ENCODE measurements around the gene APOM. TPM values are rescaled to one million over a fixed set of nuclear protein-coding genes. Genes with fewer than 3 reads are reported as not detected.

The APOM gene
- total RNA-seq = 1.8 and 3.0 TPM in 2 replicates

DNA sequence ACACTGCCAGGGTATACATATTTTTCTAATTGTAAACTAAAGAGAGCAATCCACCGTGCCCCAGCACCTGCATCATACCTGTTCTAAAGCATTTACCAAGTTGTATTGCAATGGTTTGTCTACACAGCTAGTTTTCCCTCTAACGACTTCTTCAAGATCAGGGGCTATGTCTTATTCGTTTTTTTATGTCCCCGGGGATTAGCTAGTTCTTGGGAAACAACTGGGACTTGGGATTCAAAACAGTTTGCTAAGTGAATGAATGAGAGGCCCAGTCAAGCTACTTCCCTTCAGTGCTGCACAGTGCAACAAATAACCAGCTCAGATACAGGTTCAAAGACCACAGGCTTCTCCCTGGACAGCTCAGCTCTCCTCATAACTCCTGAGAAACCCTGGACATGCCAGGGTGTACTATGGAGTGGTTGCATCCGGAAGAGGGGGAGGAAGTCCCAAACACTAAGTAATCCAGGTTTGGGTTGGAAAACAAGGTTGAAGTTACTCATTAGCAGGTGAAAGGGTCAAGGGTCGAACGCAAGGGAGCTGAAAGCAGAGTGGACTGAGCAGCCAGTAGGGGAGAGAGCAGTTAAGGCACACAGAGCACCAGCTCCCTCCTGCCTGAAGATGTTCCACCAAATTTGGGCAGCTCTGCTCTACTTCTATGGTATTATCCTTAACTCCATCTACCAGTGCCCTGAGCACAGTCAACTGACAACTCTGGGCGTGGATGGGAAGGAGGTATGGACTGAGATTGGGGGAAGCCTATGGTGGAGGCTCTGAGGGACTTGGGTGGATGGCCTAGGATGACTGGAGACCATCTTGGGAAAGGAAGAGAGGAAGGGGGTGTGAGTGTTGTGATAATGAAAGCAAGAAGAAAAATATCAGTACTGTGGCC, at the start of gene APOM:
APOM (plus strand) TSS at position 546 of the 889 bp plus-strand sequence; CDS start at position 619, 73 bp downstream.

DNA sequence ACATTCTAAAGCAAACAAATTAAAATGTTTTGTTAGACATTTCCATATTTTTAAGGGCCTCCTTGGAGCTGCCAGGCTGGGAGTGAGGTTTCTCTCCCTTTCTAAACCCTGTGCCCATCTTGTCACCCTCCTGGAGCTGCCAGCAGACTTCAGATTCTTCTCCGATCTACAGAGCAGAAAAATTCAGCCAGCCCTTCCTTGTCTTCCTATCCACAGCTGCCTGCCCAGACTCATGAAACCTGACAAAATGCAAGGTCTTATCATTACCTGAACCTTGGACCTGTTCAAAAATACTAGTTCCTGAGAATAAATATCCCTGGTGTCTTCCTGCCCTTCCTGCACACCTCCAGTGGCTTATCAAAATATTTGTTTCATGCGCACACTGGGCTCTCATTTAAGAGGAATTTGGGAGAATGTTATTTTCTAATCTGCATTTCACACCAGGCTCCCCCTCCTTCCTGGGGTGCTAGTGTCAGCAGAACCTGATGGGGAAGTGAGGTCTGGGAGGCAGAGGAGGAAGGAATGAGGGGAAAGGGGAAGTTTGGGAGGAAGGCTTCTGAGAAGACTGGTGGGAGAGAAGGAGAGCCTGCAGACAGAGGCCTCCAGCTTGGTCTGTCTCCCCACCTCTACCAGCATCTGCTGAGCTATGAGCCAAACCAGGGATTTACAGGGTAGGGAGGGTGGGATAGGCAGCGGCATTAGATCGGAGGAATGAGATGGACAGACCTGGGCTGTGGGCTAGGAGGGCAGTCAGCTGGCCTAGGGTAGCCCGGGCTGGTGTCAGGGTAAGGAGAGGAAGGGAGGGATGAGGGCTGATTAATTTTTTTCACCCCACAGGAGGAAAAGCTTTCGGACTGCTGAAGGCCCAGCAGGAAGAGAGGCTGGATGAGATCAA, 40.8 kb upstream of the APOM start, which contains the start of gene AIF1:
AIF1 (plus strand) TSS at position 551 of the 895 bp plus-strand sequence; CDS start at position 647, 96 bp downstream.

DNA sequence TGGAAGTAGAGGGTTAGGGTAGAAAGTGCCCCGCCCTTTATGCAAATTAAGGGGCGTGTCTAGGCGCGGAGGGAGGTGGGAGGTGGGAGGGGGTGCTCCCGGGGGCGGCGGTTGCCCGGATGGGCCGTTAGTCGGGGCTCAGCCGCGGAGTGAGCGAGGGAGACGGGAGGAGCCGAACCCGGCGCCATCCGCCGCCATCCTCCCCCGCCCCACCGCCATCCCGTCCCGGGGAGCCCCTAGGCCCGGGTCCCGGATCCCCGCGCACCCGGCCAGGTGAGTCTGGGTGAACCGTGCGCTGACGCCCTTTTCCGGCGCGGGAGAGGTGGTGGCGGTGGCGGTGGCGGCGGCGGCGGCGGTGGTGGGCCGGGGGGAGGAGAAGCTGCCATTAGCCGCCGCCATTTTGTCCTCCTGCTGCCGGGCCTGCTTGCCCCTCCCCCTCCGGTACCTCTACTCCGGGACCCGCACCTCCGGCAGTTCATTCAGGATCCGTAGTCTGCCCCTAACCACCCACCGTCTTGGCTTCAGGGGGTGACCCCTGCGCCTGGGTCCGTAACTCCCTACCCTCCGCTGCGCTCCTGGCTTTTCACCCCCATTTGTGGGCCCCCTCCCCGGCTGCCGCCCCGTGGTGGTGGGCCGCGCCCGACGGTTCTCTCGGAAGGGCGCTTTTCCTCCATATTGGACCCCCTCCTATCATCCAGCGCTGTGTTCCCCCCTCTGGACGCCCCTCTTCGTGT, 34.9 kb upstream of the APOM start, which contains the start of gene PRRC2A:
PRRC2A (plus strand) TSS at position 130 of the 734 bp plus-strand sequence. CDS start 2,075 bp downstream, outside the sequence.

DNA sequence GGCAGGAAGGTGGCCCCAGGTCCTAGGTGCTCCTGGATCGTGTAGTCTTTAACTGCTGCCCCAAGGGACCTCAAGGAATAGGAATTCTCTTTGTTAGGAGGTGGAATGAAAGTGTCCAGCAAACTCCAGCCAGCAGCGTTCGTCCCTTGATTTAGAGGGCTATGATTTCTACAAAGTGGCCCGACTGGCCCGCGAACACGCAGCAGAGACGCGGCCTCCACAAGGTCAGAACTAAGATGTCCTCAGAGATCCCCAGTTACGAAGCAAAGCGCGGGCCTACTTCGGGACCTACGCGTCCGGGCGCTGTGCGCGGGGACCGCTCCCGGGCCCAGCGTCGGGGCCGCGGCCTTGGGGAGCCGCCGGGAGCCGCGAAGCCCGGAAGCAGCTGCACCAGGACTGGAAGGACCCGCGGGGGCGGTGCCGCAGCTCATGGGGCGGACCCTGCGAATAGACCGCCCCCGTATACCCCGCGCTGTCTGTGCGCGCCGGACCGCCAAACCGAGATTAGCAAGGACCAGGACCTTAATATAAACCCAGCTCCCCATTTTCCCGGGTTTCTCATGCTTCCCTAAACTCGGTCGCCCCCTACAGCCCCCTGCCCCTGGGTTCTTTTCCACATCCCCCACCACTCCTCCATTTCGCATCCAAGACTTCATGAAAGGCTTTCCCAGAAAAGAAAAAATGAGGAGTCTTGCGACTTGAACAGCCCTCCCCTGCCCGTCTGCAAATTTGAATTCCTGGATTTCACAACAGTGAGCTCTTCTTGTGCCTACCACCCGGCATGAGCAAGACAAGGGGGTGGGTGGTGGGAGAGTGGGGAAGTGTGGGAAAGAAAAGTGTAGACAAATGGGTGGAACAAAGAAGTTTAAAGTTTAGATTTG, 4.9 kb downstream of the APOM start, which contains the start of gene C6orf47:
C6orf47 (minus strand) TSS at position 398 of the 881 bp plus-strand sequence. CDS start 831 bp downstream, outside the sequence.

GRCh38 chr6:31664790-31665500, 9.3 kb downstream of the APOM start, which contains the start of gene GPANK1:
TSS of gene GPANK1 (minus strand) at chr6:31664997. CDS start at chr6:31664478, 519 bp downstream.

GRCh38 chr6:31665501-31666336, 10.0 kb downstream of the APOM start, which contains the start of gene CSNK2B:
TSS of gene CSNK2B (plus strand) at chr6:31666080. CDS start at chr6:31666832, 752 bp downstream.

GRCh38 chr6:31669676-31670075, 14.0 kb downstream of the APOM start, which contains the start of gene LY6G5B:
TSS of gene LY6G5B (plus strand) at chr6:31669976. CDS start at chr6:31670951, 975 bp downstream.

DNA sequence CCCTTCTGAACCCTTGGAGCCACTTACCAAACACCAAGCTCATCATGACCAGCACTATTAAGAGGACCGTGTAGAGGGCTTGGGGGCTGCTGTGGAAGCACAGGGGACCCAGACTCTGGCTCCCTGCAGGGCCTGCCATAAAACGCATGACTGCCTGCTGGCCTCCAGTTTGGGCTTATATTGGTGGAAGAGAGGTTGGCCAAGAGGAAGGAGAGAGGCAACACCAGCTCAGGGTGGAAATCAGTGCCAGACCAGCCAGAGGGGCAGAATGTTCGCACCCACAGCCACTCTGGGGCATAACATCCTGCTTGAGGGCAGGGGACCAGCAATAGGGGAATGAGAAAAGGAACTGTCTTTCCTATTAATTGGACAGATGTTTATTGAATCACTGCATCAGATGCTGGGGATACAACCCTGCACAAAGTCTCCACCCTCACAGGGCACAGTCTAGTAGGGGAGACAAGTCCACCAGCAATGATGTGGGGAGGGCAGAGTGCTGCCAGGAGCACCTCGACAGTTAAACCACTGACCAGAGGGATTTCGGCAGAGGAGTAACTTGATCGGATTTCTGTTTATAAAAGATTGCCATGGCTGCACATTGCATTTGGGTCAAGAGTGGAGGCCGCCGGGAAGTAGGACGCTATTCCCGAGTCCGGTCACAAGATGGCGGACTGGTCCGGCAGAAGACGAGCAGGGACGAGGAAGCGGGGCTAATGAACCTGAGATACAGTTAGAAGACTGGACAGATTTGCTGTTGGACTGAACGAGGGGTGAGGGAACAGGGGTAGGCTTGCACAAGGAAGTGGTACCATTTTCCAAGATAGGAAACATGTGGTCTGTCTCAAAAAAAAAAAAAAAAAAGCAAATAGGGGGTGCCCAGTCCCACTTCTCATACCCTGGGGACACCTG, 24.8 kb downstream of the APOM start, which contains the start of gene LY6G5C:
LY6G5C (minus strand) TSS at position 842 of the 909 bp plus-strand sequence; CDS start at position 148, 694 bp downstream.

GRCh38 chr6:31702819-31703716, 47.4 kb downstream of the APOM start, which contains the start of gene ABHD16A:
TSS of gene ABHD16A (minus strand) at chr6:31703324. CDS start at chr6:31703281, 43 bp downstream.

DNA sequence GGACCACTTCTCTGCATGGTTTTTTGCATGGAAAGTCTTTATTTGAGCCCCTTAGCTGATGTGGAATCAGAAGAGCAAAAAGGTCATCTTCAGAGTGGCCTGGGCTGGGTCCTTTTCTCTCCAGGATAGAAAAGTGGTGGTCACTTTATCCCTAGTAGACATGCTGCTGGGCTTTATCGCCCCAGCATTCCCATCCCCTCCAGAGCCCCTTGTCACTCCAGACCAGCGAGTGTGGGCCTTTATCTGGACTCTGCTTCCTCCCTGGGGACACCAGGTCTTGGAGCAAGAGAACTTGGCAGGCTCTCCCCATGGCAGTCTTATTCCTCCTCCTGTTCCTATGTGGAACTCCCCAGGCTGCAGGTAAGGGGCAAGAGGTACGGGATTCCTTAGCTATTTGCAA, 50.9 kb downstream of the APOM start, which contains the start of gene LY6G6F:
LY6G6F (plus strand) TSS at position 268 of the 400 bp plus-strand sequence; CDS start at position 309, 41 bp downstream.

Other genes with a start within 250 kb of the APOM start
- gene MICB, start 157.7 kb upstream of the APOM start, total RNA-seq = 1.8 and 23.1 TPM in 2 replicates
- gene MCCD1, start 126.9 kb upstream of the APOM start, total RNA-seq = not detected in 2 replicates
- 517 and 600 TPM in 2 replicates for gene DDX39B, start 113.9 kb upstream of the APOM start, total RNA-seq
- 4.1 and 5.9 TPM in 2 replicates for gene ATP6V1G2, start 109.3 kb upstream of the APOM start, total RNA-seq
- gene NFKBIL1, start 108.3 kb upstream of the APOM start, total RNA-seq = 17.8 and 24.4 TPM in 2 replicates
- not detected in 2 replicates for gene LTA, start 83.6 kb upstream of the APOM start, total RNA-seq
- gene TNF, start 80.3 kb upstream of the APOM start, total RNA-seq = not detected in 2 replicates
- gene LTB, start 73.5 kb upstream of the APOM start, total RNA-seq = 0.91 TPM in 1 of 2 replicates, not detected in the other
- gene LST1, start 69.6 kb upstream of the APOM start, total RNA-seq = 0.08 TPM in 1 of 2 replicates, not detected in the other
- gene NCR3, start 62.9 kb upstream of the APOM start, total RNA-seq = not detected in 2 replicates
- not detected in 2 replicates for gene AIF1, start 40.7 kb upstream of the APOM start, total RNA-seq
- 80.5 and 92.3 TPM in 2 replicates for gene PRRC2A, start 35.2 kb upstream of the APOM start, total RNA-seq
- gene BAG6, start 3.2 kb upstream of the APOM start, total RNA-seq = 217 and 269 TPM in 2 replicates
- gene C6orf47, start 4.9 kb downstream of the APOM start, total RNA-seq = 16.0 and 18.2 TPM in 2 replicates
- gene GPANK1, start 9.1 kb downstream of the APOM start, total RNA-seq = 20.8 and 34.9 TPM in 2 replicates
- 297 and 307 TPM in 2 replicates for gene CSNK2B, start 10.2 kb downstream of the APOM start, total RNA-seq
- gene LY6G5B, start 14.1 kb downstream of the APOM start, total RNA-seq = 0.91 and 2.1 TPM in 2 replicates
- 0.64 and 1.4 TPM in 2 replicates for gene LY6G5C, start 25.2 kb downstream of the APOM start, total RNA-seq
- gene ABHD16A, start 47.4 kb downstream of the APOM start, total RNA-seq = 28.1 and 28.7 TPM in 2 replicates
- gene LY6G6F, start 51.0 kb downstream of the APOM start, total RNA-seq = not detected in 2 replicates
- not detected in 2 replicates for gene LY6G6D, start 59.5 kb downstream of the APOM start, total RNA-seq
- not detected in 2 replicates for gene LY6G6C, start 65.9 kb downstream of the APOM start, total RNA-seq
- gene MPIG6B, start 67.5 kb downstream of the APOM start, total RNA-seq = not detected in 2 replicates
- 41.9 and 42.4 TPM in 2 replicates for gene DDAH2, start 73.4 kb downstream of the APOM start, total RNA-seq
- 281 and 648 TPM in 2 replicates for gene CLIC1, start 80.6 kb downstream of the APOM start, total RNA-seq
- 5.0 and 10.5 TPM in 2 replicates for gene MSH5, start 84.1 kb downstream of the APOM start, total RNA-seq
- not detected in 2 replicates for gene SAPCD1, start 106.8 kb downstream of the APOM start, total RNA-seq
- gene VWA7, start 121.4 kb downstream of the APOM start, total RNA-seq = 0.13 TPM in 1 of 2 replicates, not detected in the other
- 44.4 and 93.2 TPM in 2 replicates for gene VARS1, start 139.9 kb downstream of the APOM start, total RNA-seq
- gene LSM2, start 151.1 kb downstream of the APOM start, total RNA-seq = 75.9 and 82.9 TPM in 2 replicates
- gene HSPA1L, start 159.4 kb downstream of the APOM start, total RNA-seq = 0.48 and 0.78 TPM in 2 replicates
- gene HSPA1A, start 159.6 kb downstream of the APOM start, total RNA-seq = 54.6 and 130 TPM in 2 replicates
- 56.9 and 72.9 TPM in 2 replicates for gene HSPA1B, start 171.8 kb downstream of the APOM start, total RNA-seq
- gene NEU1, start 206.9 kb downstream of the APOM start, total RNA-seq = 47.8 and 53.7 TPM in 2 replicates
- 1.0 TPM in 1 of 2 replicates, not detected in the other for gene SLC44A4, start 223.1 kb downstream of the APOM start, total RNA-seq
- 43.0 and 43.1 TPM in 2 replicates for gene EHMT2, start 241.8 kb downstream of the APOM start, total RNA-seq
- 2.0 and 2.1 TPM in 2 replicates for gene ZBTB12, start 246.2 kb downstream of the APOM start, total RNA-seq

All from epithelial cell of alveolus of lung (primary cell).